Activated CD4-positive, alpha-beta T cell treated with anti-CD3 and anti-CD28 coated beads for 1 hour (primary cell): Measurements from ENCODE around the gene MCF2L.

Experiments used
- DNase-seq: peaks from one replicate; pipeline ENCODE4 v3.0.0-alpha.2; 2020

The MCF2L gene

DNA sequence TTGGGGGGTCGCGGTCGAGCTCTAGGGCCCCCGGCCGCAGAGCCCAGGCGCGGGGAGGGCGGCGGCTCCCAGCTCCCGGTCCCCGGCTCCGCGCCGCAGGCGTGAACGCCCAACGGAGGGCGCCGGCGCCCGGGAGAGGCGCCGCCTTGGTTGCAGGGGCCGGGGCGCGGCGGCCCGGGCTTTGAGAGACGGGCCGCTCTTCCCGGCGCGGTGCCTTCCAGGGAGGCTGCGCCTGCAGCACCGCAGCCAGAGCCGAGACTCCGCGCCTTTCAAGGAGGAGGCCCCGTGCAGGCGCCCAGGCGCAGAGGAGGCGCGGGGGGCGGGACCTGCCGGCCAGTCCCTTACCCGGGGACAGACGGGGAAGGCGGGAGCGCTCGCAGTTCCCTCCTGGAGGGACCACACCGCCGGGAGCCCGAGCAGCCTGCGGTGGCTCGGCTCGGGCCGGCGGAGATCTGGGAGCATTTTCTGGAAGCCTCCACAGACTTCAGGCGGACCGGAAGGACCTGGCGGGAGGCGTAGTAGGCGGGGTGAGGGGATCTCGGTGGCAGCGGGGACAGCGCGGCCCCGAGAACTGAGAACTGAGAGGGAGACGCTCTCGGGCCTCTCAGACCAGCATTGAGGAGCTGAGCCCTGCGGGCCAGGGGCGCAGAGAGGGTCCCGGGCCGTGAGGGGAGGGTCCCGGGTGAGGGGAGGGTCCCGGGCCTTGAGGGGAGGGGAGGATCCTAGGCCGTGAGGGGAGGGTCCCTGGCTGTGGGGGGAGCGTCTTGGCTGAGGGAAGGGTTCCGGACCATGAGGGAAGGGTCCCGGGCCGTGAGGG, 25.5 kb upstream of the MCF2L start:
- no peak for DNase-seq

DNA sequence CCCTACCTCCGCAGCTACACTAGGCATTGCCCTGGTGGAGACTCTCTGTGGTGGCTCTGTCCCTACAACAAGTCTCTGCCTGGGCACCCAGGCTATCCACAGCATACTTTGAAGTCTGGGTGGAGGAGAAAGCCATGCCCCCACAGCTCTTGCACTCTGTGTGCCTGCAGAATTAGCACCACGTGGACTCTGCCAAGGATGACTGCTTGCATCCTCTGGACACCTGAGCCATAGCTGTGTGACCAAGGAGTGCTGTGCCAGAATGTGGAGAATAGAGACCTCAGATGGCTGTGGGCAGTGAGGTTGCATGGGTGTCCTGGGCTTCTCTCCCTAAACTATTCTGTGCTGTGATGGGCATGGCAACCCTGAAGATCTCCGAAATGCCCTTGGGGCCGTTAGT, 21.2 kb upstream of the MCF2L start:
- DNase-seq: no peak

DNA sequence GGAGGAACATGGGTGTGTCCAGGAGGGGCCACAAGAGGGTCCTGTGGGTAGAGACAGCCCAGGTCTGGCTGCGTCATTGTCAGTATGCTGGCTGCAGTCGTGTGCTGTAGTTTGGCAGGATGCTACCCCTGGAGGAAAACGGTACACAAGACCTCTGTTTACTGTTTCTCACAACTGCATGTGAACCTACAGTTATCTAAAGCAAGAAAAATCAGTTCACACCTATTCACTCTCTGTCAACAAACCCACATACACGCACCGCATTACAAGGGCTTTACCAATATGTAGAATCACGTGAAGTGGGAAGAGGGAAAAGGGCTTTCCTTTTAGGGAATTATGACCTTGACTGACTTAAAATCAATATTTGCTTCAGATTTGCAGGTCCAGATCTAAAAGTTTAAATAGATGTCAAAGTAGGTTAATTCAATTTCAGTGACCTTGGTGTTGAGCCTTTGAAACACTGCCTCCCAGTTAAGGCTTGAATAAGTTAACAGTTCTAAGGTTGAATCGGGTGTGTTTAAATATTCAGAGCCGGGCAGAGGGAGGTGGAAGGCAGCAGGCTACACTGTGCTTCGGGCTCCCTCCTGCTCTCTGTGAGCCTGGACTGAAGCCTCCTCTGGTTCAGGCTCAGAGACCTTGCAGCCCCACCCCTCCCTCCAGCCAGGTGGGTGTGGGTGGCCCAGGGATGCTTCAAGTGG, 17.2 kb upstream of the MCF2L start:
- no peak for DNase-seq

GRCh38 chr13:112952759-112953551, 16.1 kb upstream of the MCF2L start:
- DNase-seq: no peak

- DNase-seq: no peak
Measured at GRCh38 chr13:112953591-112954487, 15.2 kb upstream of the MCF2L start.

GRCh38 chr13:112954488-112955270, 14.3 kb upstream of the MCF2L start:
- DNase-seq: no peak

DNA sequence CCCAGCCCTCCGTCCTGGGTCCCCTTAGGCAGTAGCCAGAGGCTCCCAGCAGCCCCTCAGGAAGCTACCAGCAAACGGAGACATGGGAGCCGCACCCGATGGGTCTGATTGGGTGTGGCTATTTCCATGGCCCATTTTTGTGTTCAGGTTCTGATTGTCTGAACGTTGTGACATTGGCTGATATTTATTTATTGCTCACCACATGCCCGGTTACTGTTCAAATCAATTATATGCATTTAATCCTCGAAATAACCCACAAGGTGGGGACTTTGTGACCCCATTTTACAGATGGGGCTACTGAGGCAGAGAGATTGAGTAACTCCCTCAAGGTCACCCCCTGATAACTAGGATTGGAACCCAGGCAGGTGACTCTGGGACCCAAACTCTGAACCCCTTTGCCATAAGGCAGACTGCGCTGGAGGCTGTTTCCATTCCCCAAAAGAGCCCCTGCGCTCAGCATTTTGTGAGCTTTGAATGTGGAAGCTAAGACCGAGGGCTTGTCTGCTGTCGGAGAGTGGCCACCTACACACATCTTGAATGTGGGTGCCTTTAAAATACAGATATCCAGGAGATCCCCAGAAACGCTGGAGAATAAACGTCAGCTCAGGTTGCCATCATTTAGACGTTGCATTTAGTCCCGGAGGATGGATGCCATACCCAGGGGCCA, 13.6 kb upstream of the MCF2L start:
- no peak for DNase-seq

DNA sequence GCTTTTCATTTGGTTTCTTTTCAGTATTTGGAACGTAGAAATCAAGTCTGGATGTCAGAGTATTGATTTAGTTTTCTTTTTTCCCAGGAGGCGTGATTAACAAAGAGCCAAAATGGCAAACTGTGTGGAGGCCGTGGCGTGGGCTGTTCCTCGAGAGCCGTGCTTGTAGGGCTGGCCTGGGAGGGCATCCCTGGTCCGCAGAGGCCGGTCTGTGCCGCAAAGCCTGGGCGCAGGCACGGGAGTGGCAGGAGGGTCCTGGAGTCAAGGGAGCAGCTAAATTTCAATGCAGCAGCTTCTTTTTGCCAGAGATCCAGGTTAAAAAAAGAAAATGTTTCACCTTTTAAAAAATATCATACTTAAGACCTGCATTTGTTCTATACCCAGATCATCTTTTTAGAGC, 13.1 kb upstream of the MCF2L start:
- no peak for DNase-seq

DNA sequence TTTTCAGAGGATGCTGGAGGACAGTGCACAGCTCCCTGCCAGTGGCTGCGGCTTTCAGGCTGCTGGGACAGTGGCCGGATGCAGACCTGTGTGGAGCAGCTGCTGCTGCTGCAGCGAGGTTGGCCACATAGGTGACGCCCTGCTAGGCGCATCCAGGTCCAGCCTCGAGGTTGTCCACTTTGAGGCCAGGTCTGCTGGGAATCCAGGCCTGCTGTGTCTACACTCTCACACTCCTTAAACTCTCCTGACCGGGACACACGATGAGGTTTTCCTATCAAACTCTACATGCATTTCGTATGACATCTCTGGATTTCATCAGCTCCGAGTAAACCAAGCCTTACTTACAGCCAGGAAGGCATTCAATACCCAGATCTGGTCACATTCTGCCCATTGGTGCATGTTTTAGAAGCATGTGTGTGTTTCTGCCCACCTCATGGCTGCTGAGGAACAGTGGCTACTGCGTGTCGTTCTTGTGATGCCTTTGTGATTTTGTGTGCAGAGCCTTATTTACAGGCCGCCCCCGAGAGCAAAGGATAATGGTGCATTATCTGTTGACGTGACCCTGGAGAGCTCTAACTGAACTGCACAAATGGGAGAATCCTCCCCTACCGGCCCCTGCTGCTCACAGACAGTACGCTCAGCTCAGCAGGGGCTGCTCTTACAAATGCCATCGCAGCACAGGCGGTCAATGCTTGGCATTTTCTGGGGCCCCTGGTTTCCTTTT, 12.3 kb upstream of the MCF2L start:
- DNase-seq: no peak

GRCh38 chr13:112957295-112957677, 11.7 kb upstream of the MCF2L start:
- DNase-seq: no peak

DNA sequence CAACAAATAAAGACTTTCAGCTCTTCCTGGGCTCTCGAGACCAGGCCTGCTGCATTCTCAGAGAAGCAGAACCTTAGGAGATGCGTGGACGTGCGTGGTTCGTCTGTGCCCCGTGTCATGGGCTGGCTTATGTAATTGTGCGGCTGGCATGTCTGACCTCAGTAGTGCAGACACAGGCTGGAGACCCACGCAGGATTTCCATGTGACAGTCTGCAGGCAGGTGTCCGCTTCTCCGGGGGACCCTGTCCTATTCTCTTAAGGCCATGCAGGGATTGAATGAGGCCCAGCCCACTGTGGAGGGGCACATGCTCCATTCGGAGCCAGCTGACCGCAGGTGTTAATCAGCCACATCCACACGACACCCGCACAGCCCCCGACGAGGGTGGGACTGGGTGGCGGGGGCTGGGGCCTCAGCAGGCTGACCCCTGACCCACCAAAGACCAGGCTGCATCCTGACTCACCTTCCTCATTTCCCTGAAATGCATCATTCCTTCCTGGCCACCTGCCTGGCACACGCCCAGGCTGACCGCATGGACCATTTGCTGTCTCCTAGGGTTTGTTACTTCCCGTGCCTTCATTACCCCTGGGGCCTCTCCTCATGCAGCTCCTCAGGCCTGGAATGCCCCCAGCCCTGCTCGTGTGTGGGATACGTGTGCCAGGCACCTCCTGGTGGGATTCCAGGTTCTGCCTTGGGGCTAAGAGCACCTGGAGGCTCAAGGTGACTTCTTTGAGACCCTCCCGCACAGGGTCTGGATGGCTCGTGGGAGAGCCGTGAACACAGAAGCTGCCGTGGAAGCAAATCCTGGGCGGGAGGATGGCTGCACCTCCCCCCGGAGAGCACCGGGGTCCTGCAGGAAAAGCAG, 10.7 kb upstream of the MCF2L start:
- no peak for DNase-seq

DNA sequence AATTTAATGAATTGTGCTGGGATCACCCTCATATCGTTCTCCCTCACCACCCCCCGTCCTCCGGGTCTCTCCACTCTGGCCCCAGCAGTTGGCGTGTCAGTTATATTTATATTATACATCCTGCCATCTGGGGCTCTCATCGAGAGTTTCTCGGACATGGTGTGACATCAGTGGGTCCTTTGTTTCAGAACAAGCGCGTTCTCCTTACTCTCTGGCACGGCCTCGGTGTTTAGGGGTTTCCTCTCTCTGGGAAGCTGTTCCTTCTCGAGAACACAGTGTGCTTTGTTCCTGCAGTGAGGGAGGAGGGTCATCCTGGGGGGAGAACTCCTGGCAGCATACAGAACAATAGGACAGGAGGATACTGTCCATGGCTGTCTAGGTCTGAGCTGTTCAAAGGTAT, 9.8 kb upstream of the MCF2L start:
- no peak for DNase-seq

DNA sequence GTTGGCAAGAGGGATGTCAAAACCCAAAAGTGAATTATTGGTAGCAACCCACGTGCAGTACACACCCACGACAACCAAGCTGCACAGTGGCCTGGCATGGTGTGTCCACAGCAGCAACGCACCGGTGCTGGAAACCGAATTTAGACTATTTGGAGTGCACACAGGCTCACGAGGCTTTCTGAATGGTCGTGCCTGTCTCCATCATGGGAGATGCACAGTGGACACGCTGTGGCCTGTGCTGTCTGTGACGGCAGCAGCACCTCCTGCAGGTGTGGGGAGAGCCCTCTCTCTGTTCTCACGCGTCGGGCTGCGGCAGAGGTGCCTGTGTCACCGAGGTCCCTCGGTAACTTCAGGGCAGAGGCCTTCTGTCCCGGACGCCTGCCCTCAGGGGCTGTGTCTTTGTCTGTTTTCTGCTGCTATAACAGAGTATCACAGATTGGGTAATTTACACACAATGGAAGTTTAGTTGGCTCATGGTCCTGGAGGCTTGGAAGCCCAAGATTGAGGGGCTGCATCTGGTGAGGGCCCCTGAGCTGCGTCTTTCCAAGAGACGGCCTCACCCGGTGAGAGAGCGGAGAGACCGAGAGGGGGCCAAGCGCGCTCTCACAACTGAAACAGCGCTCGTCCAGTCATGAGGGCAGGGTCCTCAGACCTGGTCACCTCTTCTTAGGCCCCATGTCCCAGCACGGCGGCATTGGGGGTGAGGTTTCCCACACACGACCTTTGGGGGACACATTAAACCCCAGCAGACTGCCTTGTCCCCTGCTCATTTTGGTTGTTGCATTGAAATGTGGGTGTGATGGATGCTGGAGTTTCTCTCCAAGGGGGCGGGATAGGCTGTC, 9.1 kb upstream of the MCF2L start:
- no peak for DNase-seq

DNA sequence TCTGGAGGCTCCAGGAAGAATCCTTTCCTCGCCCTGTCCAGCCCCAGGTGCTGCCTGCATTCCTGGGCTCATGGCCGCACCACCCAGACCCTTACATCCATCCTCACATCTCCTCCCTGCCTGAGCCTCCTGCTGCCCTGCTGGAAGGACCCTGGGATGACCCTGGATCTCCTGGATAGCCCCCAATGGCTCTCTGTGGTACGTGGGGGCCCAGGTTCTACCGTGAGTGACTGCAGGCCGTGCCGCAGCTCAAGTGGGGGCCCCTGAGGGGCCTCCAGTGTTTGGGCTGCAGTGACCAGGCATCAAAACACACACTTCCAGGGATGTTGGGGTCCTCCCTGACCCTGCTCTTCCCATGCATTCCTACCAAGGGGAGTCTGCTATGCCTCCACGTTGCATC, 8.3 kb upstream of the MCF2L start:
- no peak for DNase-seq

GRCh38 chr13:112961457-112962369, 7.3 kb upstream of the MCF2L start:
- DNase-seq: no peak

DNA sequence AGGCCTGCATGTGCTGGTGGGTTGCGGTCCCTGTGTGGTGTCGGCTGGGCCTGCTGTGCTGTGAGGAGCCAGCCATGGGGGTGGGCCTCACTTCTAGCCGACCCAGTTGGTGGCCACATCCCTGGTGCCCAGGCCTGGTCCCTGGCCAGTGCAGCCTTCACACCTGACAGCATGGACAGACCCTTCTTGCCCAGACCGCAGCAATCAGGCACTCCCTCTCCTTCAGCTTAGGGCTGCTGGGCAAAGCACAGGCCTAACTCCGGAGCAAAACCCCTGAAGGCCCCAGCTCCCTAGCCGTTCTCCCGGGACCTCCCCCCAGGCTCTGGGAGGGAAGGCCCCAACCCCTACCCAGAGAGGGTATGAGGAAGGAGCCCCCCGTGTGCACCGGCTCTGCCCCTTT, 6.6 kb upstream of the MCF2L start:
- no peak for DNase-seq

DNA sequence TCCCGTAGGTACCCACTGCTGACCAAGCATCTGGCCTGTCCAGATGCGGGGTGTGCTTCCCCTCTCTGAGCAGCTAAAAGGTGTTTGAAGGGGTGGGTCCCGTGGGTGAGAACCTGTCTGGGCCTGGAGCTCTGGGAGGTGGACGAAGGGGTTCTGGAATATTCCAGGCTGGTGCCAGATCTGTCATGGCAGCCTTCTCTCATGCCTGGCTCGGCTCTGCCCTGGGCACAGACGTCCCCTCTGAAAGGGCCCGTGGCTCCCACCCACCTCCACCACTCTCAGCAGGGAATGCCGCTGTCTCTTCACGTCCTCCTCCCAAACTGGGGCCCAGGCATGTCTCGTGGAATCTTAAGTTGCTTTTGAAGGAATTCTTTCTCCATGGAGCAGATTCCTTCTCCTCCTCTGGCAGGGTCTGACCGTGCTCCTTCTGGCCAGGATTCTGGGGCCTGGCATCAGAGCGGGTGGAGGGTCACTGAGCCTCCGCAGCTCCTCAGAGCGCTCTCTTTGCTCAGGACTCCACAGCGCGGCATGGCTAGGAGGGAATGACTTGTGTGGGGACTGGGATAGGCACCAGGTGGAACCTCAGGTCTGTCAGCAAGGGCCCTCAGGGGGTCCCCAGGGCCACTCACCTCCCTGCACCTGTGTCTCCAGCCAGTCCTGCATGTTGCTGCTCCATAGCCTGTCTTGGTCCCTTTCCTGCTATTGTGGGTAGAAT, 5.9 kb upstream of the MCF2L start:
- DNase-seq: no peak
